Measurements from ENCODE around the gene CDH23.

Gene CDH23

GRCh38 chr10:71390921-71391690 is 5.6 kb upstream of the CDH23 start:
- DNase-seq = peak in 1 of 10 donors; percentile 78
- intact Hi-C loops (cut with DNase I) = no loop called here

GRCh38 chr10:71391701-71392100 is 5.0 kb upstream of the CDH23 start:
- peak in 1 of 10 donors; percentile 70 for DNase-seq
- intact Hi-C loops (cut with DNase I) = no loop called here

GRCh38 chr10:71392292-71392691 is 4.4 kb upstream of the CDH23 start:
- DNase-seq = no peak
- intact Hi-C loops (cut with DNase I) = no loop called here

- DNase-seq = peak in 1 of 10 donors; percentile 62
- intact Hi-C loops (cut with DNase I) = no loop called here
These were observed 3.6 kb upstream of the CDH23 start for GRCh38 chr10:71392791-71393781.

- intact Hi-C loops (cut with DNase I) = no loop called here
- peak in 1 of 10 donors; percentile 39 for DNase-seq
These were observed 2.8 kb upstream of the CDH23 start for GRCh38 chr10:71393841-71394475.

GRCh38 chr10:71394926-71395562 is 1.7 kb upstream of the CDH23 start:
- intact Hi-C loops (cut with DNase I) = no loop called here
- DNase-seq = peak in 1 of 10 donors; percentile 62

- intact Hi-C loops (cut with DNase I) = no loop called here
- no peak for DNase-seq
These were observed 1.1 kb upstream of the CDH23 start for GRCh38 chr10:71395621-71396020.

GRCh38 chr10:71396084-71396710 is 523 bp upstream of the CDH23 start:
- DNase-seq = peak in 2 of 10 donors; percentile 54 to 87
- intact Hi-C loops (cut with DNase I) = no loop called here

GRCh38 chr10:71397296-71398212 is 834 bp downstream of the CDH23 start:
- intact Hi-C loops (cut with DNase I) = no loop called here
- DNase-seq = peak in 5 of 10 donors; percentile 29 to 88 (median 76)

- intact Hi-C loops (cut with DNase I) = no loop called here
These were observed 2.3 kb downstream of the CDH23 start for GRCh38 chr10:71398976-71399375.

GRCh38 chr10:71399946-71400345 is 3.2 kb downstream of the CDH23 start:
- intact Hi-C loops (cut with DNase I) = no loop called here
- DNase-seq = peak in 1 of 10 donors; percentile 16

More at GRCh38 chr10:71398976-71399375, 2.3 kb downstream of the CDH23 start:
- DNase-seq = peak in 1 of 10 donors; percentile 21

GRCh38 chr10:71401056-71401455 is 4.3 kb downstream of the CDH23 start:
- peak in 1 of 10 donors; percentile 46 for DNase-seq
- intact Hi-C loops (cut with DNase I) = no loop called here

- peak in 1 of 10 donors; percentile 45 for DNase-seq
- intact Hi-C loops (cut with DNase I) = no loop called here
These were observed 5.3 kb downstream of the CDH23 start for GRCh38 chr10:71402005-71402404.

GRCh38 chr10:71404503-71405295 is 8.0 kb downstream of the CDH23 start:
- DNase-seq = peak in 1 of 10 donors; percentile 40
- intact Hi-C loops (cut with DNase I) = no loop called here

GRCh38 chr10:71406878-71407277 is 10.2 kb downstream of the CDH23 start:
- intact Hi-C loops (cut with DNase I) = no loop called here
- DNase-seq = no peak

- intact Hi-C loops (cut with DNase I) = no loop called here
- DNase-seq = peak in 1 of 10 donors; percentile 47
These were observed 11.9 kb downstream of the CDH23 start for GRCh38 chr10:71408436-71409225.

GRCh38 chr10:71409516-71410104 is 12.9 kb downstream of the CDH23 start:
- peak in 1 of 10 donors; percentile 42 for DNase-seq
- intact Hi-C loops (cut with DNase I) = no loop called here
